Transverse colon (tissue), 4 donors: ENCODE results near the gene YAP1. TPM values are rescaled to one million over a fixed set of nuclear protein-coding genes. Genes with fewer than 3 reads are reported as not detected.
A peak's percentile ranks its signal among the peaks of the same experiment; 100 is the strongest.

Experiments
- DNase-seq: peaks from one replicate; pipeline ENCODE4 v3.0.0-alpha.2; 2019
- H3K27ac ChIP-seq, 4 donors: fragments of 200-600 bp; sonication (generic); 2 replicates each; pipeline ENCODE4 v1.5.1; 2016 to 2018; ENCODE audit warnings: inconsistent platforms in 4 of 4
- H3K27me3 ChIP-seq: fragments of 200-600 bp; sonication (generic); 2 replicates; pipeline ENCODE4 v1.5.1; 2017; ENCODE audit warnings: inconsistent platforms
- H3K36me3 ChIP-seq, 4 donors: fragments of 200-600 bp; sonication (generic); 2 replicates each; pipeline ENCODE4 v1.5.1; 2017 to 2019; ENCODE audit warnings: inconsistent platforms in 4 of 4
- H3K4me1 ChIP-seq, 4 donors: fragments of 200-600 bp; sonication (generic); 2 replicates each; pipeline ENCODE4 v1.5.1; 2017 to 2020; ENCODE audit warnings: inconsistent platforms in 4 of 4
- H3K4me3 ChIP-seq, 4 donors: fragments of 200-600 bp; sonication (generic); 1 replicate in 1 of 4; 2 replicates in 3 of 4; pipeline versions ENCODE4 v1.5.1 to v1.6.1; 2017 to 2019; ENCODE audit warnings: inconsistent platforms in 4 of 4
- H3K9me3 ChIP-seq, 2 donors: fragments of 200-600 bp; sonication (generic); 2 replicates each; pipeline ENCODE4 v1.5.1; 2017 to 2019; ENCODE audit warnings: inconsistent platforms in 2 of 2
- CTCF ChIP-seq, 5 experiments: fragments of 200-600 bp in 3 of 5; fragments of 450-650 bp in 2 of 5; sonication (generic) in 3 of 5; IDR thresholded peaks; 1 replicate in 2 of 5; 2 replicates in 3 of 5; pipeline ENCODE4 v1.5.1; 2016 to 2017; ENCODE audit warnings: antibody characterized with exemption in 5 of 5, inconsistent platforms in 3 of 5, mild to moderate bottlenecking in 2 of 5, moderate library complexity in 1 of 5
- EP300 ChIP-seq: sonication (generic); formaldehyde crosslinking; IDR thresholded peaks from one replicate; pipeline ENCODE4 v1.6.1; 2017; ENCODE audit warnings: antibody characterized with exemption, low read depth
- POLR2A ChIP-seq: fragments of 450-650 bp; IDR thresholded peaks from one replicate; pipeline ENCODE4 v1.6.1; 2016; ENCODE audit warnings: antibody characterized with exemption, mild to moderate bottlenecking, moderate library complexity
- POLR2AphosphoS5 ChIP-seq, 3 donors: sonication (generic); formaldehyde crosslinking; IDR thresholded peaks; one replicate each; pipeline ENCODE4 v1.6.1; 2016; ENCODE audit warnings: antibody characterized with exemption in 3 of 3
- WGBS, 2 donors: methylation state at CpG; one replicate each; pipeline ENCODE4 v1.1.5; 2018; ENCODE audit warnings: low coverage in 1 of 2; 5-methylcytosine and 5-hydroxymethylcytosine counted together
- in situ Hi-C, 4 donors: fragments of 200-750 bp; cut with MboI; loops; one replicate each; pipeline versions ENCODE4 v1.15.0 to v1.15.1; 2017; ENCODE audit warnings: low sequenced_read_pairs in 3 of 4, low pct_ligation_motif_present in 1 of 4, low pct_unique_long_range_greater_than_20kb in 1 of 4
- intact Hi-C: fragments of 100-400 bp; cut with DNase I; formaldehyde crosslinking; loops from one replicate; pipeline ENCODE4 v1.15.1; 2023; ENCODE audit warnings: low total_unique reads
- total RNA-seq, 4 donors: library from RNA; depleted of rRNA; stranded (reverse); fragments of >200 nt; gene quantifications; one replicate each; pipeline ENCODE4 v1.1.0, GENCODE V29; 2016

The YAP1 gene
- total RNA-seq, 4 donors from 2014 or later: 90.5 to 163 (median 105) TPM

- H3K36me3 ChIP-seq: no peaks in the 10 kb centered on the region
- H3K9me3 ChIP-seq: no peaks in the 10 kb centered on the region
- no peak overlapping the region for H3K27ac ChIP-seq
- TF ChIP-seq POLR2AphosphoS5 (IDR thresholded peaks at IDR 0.05): no peak
- TF ChIP-seq EP300: no peak
- TF ChIP-seq CTCF (IDR thresholded peaks at IDR 0.05): no peak
- no peak for TF ChIP-seq POLR2A
- WGBS, 2 donors: 65% methylated on average over 1 of the region's 1 CpG; no CpG with 5 or more reads in 1 of the 2 donors
- DNase-seq: no peak
- no peaks in the 10 kb centered on the region for H3K27me3 ChIP-seq
- H3K4me3 ChIP-seq: no peak overlapping the region
- peaks cover 0 to 8% (median 7%) of the 10 kb centered on the region in 4 donors for H3K4me1 ChIP-seq
- in situ Hi-C loops (no loop called here), intact Hi-C loops (no loop called here)
These were observed 58.2 kb downstream of the YAP1 start for GRCh38 chr11:102168481-102168880.

GRCh38 chr11:102171101-102171500, 60.9 kb downstream of the YAP1 start:
- Histone ChIP-seq H3K36me3 (peaks cover 0 to 3% (median 0%) of the 10 kb centered on the region in 4 donors), H3K4me3 (no peak overlapping the region), H3K4me1 (peaks cover 0 to 8% (median 7%) of the 10 kb centered on the region in 4 donors), H3K9me3 (no peaks in the 10 kb centered on the region), H3K27ac (peak overlapping the region; percentile 33 to 55 (median 45)), H3K27me3 (no peaks in the 10 kb centered on the region)
- in situ Hi-C loops (no loop called here), intact Hi-C loops (no loop called here)
- TF ChIP-seq POLR2AphosphoS5 (IDR thresholded peaks at IDR 0.05): no peak
- no peak for TF ChIP-seq EP300
- no peak for DNase-seq

- Histone ChIP-seq H3K4me3 (no peak overlapping the region), H3K9me3 (no peaks in the 10 kb centered on the region), H3K36me3 (peaks cover 0 to 3% (median 0%) of the 10 kb centered on the region in 4 donors), H3K27ac (peak overlapping the region in 3 of 4 donors; percentile 11 to 55 (median 40)), H3K4me1 (peaks cover 0 to 8% (median 7%) of the 10 kb centered on the region in 4 donors), H3K27me3 (no peaks in the 10 kb centered on the region)
- no peak for DNase-seq
- TF ChIP-seq POLR2AphosphoS5 (IDR thresholded peaks at IDR 0.05): no peak
- no peak for TF ChIP-seq POLR2A
- no peak for TF ChIP-seq EP300
- TF ChIP-seq CTCF (IDR thresholded peaks at IDR 0.05): no peak
- 52 to 63% methylated on average over 4 to 5 of the region's 6 CpGs for WGBS, 2 donors
- in situ Hi-C loops: no loop called here
- intact Hi-C loops: no loop called here
These were observed 62.0 kb downstream of the YAP1 start for GRCh38 chr11:102172127-102172848.

GRCh38 chr11:102177126-102177525, 66.9 kb downstream of the YAP1 start:
- Histone ChIP-seq H3K27me3 (no peaks in the 10 kb centered on the region), H3K27ac (peak overlapping the region; percentile 53 to 73 (median 62)), H3K36me3 (peaks cover 0 to 5% (median 2%) of the 10 kb centered on the region in 4 donors), H3K4me3 (no peak overlapping the region), H3K4me1 (peaks cover 0 to 16% (median 7%) of the 10 kb centered on the region in 4 donors), H3K9me3 (no peaks in the 10 kb centered on the region)
- DNase-seq: no peak
- TF ChIP-seq POLR2AphosphoS5 (IDR thresholded peaks at IDR 0.05) (no peak), EP300 (no peak), CTCF (IDR thresholded peaks at IDR 0.05) (no peak), POLR2A (no peak)
- WGBS, 2 donors: 89 to 100% methylated on average over 2 of the region's 2 CpGs
- intact Hi-C loops (no loop called here), in situ Hi-C loops (no loop called here)
